Measurements from ENCODE around the gene PLCB2.

PLCB2 gene

GRCh38 chr15:40331637-40332036, 23.9 kb upstream of the PLCB2 start:
- H3K27ac ChIP-seq (ENCODE audit: insufficient read depth in 1 of 2, low read depth in 1 of 2, low read length in 2 of 2, poor library complexity in 1 of 2, severe bottlenecking in 2 of 2) = peak overlapping the region; percentile 9 to 50
- CTCF ChIA-PET = interaction anchor here (1.7 to 26.5 kb wide), 4 partner anchors 6 to 227 kb away, joined by 3 to 1099 read pairs (median 94); partner anchors contain the start of genes CCDC9B, INAFM2 and PLCB2
- H3K4me3 ChIP-seq (ENCODE audit: control insufficient read depth in 1 of 7, extremely low read depth in 1 of 7, insufficient read depth in 4 of 7, low read depth in 2 of 7, low read length in 6 of 7) = peak overlapping the region in 3 of 7 experiments; percentile 9 to 15 (median 14)
- WGBS (ENCODE audit: insufficient coverage) = 100% methylated on average over 6 of the region's 7 CpGs
- POLR2A ChIA-PET = interaction anchor here (0.6 to 1.7 kb wide), 2 partner anchors 9 to 25 kb away, joined by 3 to 7 read pairs; no protein-coding TSS in a partner anchor
- H3K4me1 ChIP-seq (ENCODE audit: control extremely low read depth in 1 of 4, control insufficient read depth in 4 of 4, insufficient read depth in 4 of 4, low read length in 3 of 4) = peaks cover 35 to 100% (median 100%) of the 10 kb centered on the region in 4 experiments
- no peak for DNase-seq
- peaks cover 0 to 27% (median 2%) of the 10 kb centered on the region in 4 experiments for H3K36me3 ChIP-seq (ENCODE audit: control insufficient read depth in 4 of 4, insufficient read depth in 4 of 4, low read length in 3 of 4)
- no peaks in the 10 kb centered on the region for H3K9me3 ChIP-seq (ENCODE audit: control extremely low read depth in 1 of 5, control insufficient read depth in 4 of 5, insufficient read depth in 2 of 5, low read depth in 1 of 5, low read length in 4 of 5)
- no peaks in the 10 kb centered on the region for H3K27me3 ChIP-seq (replicated peaks in 2 of 5; ENCODE audit: control insufficient read depth in 4 of 5, insufficient read depth in 5 of 5, low read length in 4 of 5)

DNA sequence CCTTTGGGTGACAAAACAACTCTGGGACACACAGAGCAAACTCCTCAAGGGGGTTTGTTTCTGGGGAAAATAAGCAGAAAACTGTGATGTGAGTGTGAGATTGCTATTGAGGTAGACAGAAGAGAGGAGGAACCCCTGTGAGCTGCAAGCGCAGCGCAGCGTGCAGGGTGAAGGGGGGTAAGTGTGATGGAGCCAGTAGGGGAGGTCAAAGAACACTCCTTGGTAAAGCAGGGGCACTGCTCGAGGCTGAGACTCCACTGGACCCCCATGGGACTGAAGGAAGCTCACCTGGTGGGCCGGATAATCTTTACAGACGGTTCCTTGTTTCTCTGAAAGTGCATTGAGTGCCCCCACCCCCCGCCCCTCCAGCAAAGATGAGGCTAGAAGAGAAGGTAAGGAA, 23.3 kb upstream of the PLCB2 start:
- peaks cover 0 to 34% (median 2%) of the 10 kb centered on the region in 4 experiments for H3K36me3 ChIP-seq (ENCODE audit: control insufficient read depth in 4 of 4, insufficient read depth in 4 of 4, low read length in 3 of 4)
- POLR2A ChIA-PET = no interaction called here
- no peaks in the 10 kb centered on the region for H3K27me3 ChIP-seq (replicated peaks in 2 of 5; ENCODE audit: control insufficient read depth in 4 of 5, insufficient read depth in 5 of 5, low read length in 4 of 5)
- H3K4me1 ChIP-seq (ENCODE audit: control extremely low read depth in 1 of 4, control insufficient read depth in 4 of 4, insufficient read depth in 4 of 4, low read length in 3 of 4) = peaks cover 39 to 100% (median 100%) of the 10 kb centered on the region in 4 experiments
- peak overlapping the region in 1 of 7 experiments; percentile 15 for H3K4me3 ChIP-seq (ENCODE audit: control insufficient read depth in 1 of 7, extremely low read depth in 1 of 7, insufficient read depth in 4 of 7, low read depth in 2 of 7, low read length in 6 of 7)
- H3K9me3 ChIP-seq (ENCODE audit: control extremely low read depth in 1 of 5, control insufficient read depth in 4 of 5, insufficient read depth in 2 of 5, low read depth in 1 of 5, low read length in 4 of 5) = no peaks in the 10 kb centered on the region
- CTCF ChIA-PET = interaction anchor here (1.5 to 26.5 kb wide), 5 partner anchors 7 to 226 kb away, joined by 3 to 1099 read pairs (median 14); partner anchors contain the start of genes CCDC9B, INAFM2 and PLCB2
- H3K27ac ChIP-seq (ENCODE audit: insufficient read depth in 1 of 2, low read depth in 1 of 2, low read length in 2 of 2, poor library complexity in 1 of 2, severe bottlenecking in 2 of 2) = peak overlapping the region; percentile 3 to 71
- WGBS (ENCODE audit: insufficient coverage) = 96% methylated on average over 6 of the region's 7 CpGs
- no peak for DNase-seq

DNA sequence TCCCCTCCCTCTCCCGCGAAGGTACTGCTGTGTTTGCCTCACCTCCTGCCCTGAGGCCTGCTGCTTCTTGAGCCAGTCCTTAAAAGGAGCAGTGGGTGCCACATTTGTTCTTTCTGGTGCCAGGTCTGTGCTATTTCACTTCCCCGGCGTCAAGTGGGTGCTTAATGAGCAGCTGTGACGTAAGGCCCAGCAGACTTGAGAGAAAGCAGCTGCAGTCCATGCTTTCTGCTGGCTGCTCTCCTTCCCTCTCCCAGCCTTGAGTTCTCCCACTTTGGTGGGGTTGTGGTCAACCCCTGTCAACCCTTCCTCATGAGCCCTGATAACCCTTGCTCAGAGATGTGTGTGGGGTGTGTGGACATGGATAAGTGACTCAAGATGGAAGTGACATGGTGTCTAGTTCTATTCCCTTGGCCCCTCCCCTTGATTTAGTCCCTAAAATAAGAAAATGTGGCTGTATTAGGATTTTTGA, 22.7 kb upstream of the PLCB2 start:
- CTCF ChIA-PET = interaction anchor here (1.5 to 26.5 kb wide), 4 partner anchors 7 to 38 kb away, joined by 3 to 1099 read pairs (median 94); partner anchors contain the start of genes CCDC9B, INAFM2 and PLCB2
- Histone ChIP-seq H3K9me3 (ENCODE audit: control extremely low read depth in 1 of 5, control insufficient read depth in 4 of 5, insufficient read depth in 2 of 5, low read depth in 1 of 5, low read length in 4 of 5) (no peaks in the 10 kb centered on the region), H3K36me3 (ENCODE audit: control insufficient read depth in 4 of 4, insufficient read depth in 4 of 4, low read length in 3 of 4) (peaks cover 0 to 40% (median 2%) of the 10 kb centered on the region in 4 experiments), H3K27ac (ENCODE audit: insufficient read depth in 1 of 2, low read depth in 1 of 2, low read length in 2 of 2, poor library complexity in 1 of 2, severe bottlenecking in 2 of 2) (peak overlapping the region in 1 of 2 experiments; percentile 71), H3K27me3 (replicated peaks in 2 of 5; ENCODE audit: control insufficient read depth in 4 of 5, insufficient read depth in 5 of 5, low read length in 4 of 5) (no peaks in the 10 kb centered on the region), H3K4me1 (ENCODE audit: control extremely low read depth in 1 of 4, control insufficient read depth in 4 of 4, insufficient read depth in 4 of 4, low read length in 3 of 4) (peaks cover 46 to 100% (median 100%) of the 10 kb centered on the region in 4 experiments), H3K4me3 (ENCODE audit: control insufficient read depth in 1 of 7, extremely low read depth in 1 of 7, insufficient read depth in 4 of 7, low read depth in 2 of 7, low read length in 6 of 7) (peak overlapping the region in 2 of 7 experiments; percentile 15 to 16)
- 60% methylated on average over 4 of the region's 5 CpGs for WGBS (ENCODE audit: insufficient coverage)
- POLR2A ChIA-PET = no interaction called here
- peak; percentile 36 to 76 (median 72) for DNase-seq

GRCh38 chr15:40329804-40330203, 22.1 kb upstream of the PLCB2 start:
- ChIA-PET POLR2A (no interaction called here), CTCF (interaction anchor here (1.5 to 26.5 kb wide), 5 partner anchors 8 to 51 kb away, joined by 3 to 1099 read pairs (median 5); partner anchors contain the start of genes CCDC9B, INAFM2 and PLCB2)
- H3K4me1 ChIP-seq (ENCODE audit: control extremely low read depth in 1 of 4, control insufficient read depth in 4 of 4, insufficient read depth in 4 of 4, low read length in 3 of 4) = peaks cover 49 to 100% (median 100%) of the 10 kb centered on the region in 4 experiments
- DNase-seq = no peak
- H3K4me3 ChIP-seq (ENCODE audit: control insufficient read depth in 1 of 7, extremely low read depth in 1 of 7, insufficient read depth in 4 of 7, low read depth in 2 of 7, low read length in 6 of 7) = no peak overlapping the region
- no peaks in the 10 kb centered on the region for H3K27me3 ChIP-seq (replicated peaks in 2 of 5; ENCODE audit: control insufficient read depth in 4 of 5, insufficient read depth in 5 of 5, low read length in 4 of 5)
- no peaks in the 10 kb centered on the region for H3K9me3 ChIP-seq (ENCODE audit: control extremely low read depth in 1 of 5, control insufficient read depth in 4 of 5, insufficient read depth in 2 of 5, low read depth in 1 of 5, low read length in 4 of 5)
- H3K36me3 ChIP-seq (ENCODE audit: control insufficient read depth in 4 of 4, insufficient read depth in 4 of 4, low read length in 3 of 4) = peaks cover 0 to 42% (median 2%) of the 10 kb centered on the region in 4 experiments
- 96% methylated on average over 7 of the region's 7 CpGs for WGBS (ENCODE audit: insufficient coverage)
- H3K27ac ChIP-seq (ENCODE audit: insufficient read depth in 1 of 2, low read depth in 1 of 2, low read length in 2 of 2, poor library complexity in 1 of 2, severe bottlenecking in 2 of 2) = peak overlapping the region in 1 of 2 experiments; percentile 47

DNA sequence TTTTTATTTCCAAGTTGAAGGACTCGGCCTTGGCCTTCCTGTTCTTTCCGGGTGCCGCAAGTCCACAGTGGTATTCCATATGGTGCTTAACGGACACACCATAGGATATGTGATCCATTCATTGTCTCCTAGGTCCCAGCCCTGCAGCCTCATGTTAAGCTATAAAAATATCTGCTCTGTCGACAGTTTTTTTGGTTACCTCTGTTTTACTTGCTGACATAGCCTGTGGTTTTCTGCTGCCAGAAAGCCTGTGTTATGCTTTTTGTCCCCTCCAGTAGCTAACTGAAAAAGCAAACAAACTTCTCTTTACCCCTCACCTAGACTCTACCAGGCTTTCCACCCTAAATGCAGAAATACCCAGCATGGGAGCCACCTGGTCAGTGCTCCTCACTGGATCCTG, 21.0 kb upstream of the PLCB2 start:
- Histone ChIP-seq H3K27me3 (replicated peaks in 2 of 5; ENCODE audit: control insufficient read depth in 4 of 5, insufficient read depth in 5 of 5, low read length in 4 of 5) (no peaks in the 10 kb centered on the region), H3K4me3 (ENCODE audit: control insufficient read depth in 1 of 7, extremely low read depth in 1 of 7, insufficient read depth in 4 of 7, low read depth in 2 of 7, low read length in 6 of 7) (peak overlapping the region in 4 of 7 experiments; percentile 12 to 42 (median 30)), H3K27ac (ENCODE audit: insufficient read depth in 1 of 2, low read depth in 1 of 2, low read length in 2 of 2, poor library complexity in 1 of 2, severe bottlenecking in 2 of 2) (peak overlapping the region; percentile 35 to 57), H3K9me3 (ENCODE audit: control extremely low read depth in 1 of 5, control insufficient read depth in 4 of 5, insufficient read depth in 2 of 5, low read depth in 1 of 5, low read length in 4 of 5) (no peaks in the 10 kb centered on the region), H3K4me1 (ENCODE audit: control extremely low read depth in 1 of 4, control insufficient read depth in 4 of 4, insufficient read depth in 4 of 4, low read length in 3 of 4) (peaks cover 49 to 97% (median 95%) of the 10 kb centered on the region in 4 experiments), H3K36me3 (ENCODE audit: control insufficient read depth in 4 of 4, insufficient read depth in 4 of 4, low read length in 3 of 4) (peaks cover 0 to 42% (median 2%) of the 10 kb centered on the region in 4 experiments)
- peak in 2 of 3 donors; percentile 36 to 47 for DNase-seq
- ChIA-PET CTCF (interaction anchor here (1.2 to 26.5 kb wide), 9 partner anchors 9 to 223 kb away, joined by 3 to 1099 read pairs (median 4); partner anchors contain the start of genes CCDC9B, INAFM2 and PLCB2), POLR2A (interaction anchor here (0.5 kb wide), 1 partner anchor 24 kb away, joined by 5 read pairs; no protein-coding TSS in a partner anchor)
- WGBS (ENCODE audit: insufficient coverage) = 42% methylated on average over 4 of the region's 5 CpGs

GRCh38 chr15:40328176-40328575, 20.4 kb upstream of the PLCB2 start:
- H3K36me3 ChIP-seq (ENCODE audit: control insufficient read depth in 4 of 4, insufficient read depth in 4 of 4, low read length in 3 of 4) = peaks cover 0 to 42% (median 2%) of the 10 kb centered on the region in 4 experiments
- no peak for DNase-seq
- peak overlapping the region in 4 of 7 experiments; percentile 12 to 42 (median 30) for H3K4me3 ChIP-seq (ENCODE audit: control insufficient read depth in 1 of 7, extremely low read depth in 1 of 7, insufficient read depth in 4 of 7, low read depth in 2 of 7, low read length in 6 of 7)
- 49% methylated on average over 3 of the region's 3 CpGs for WGBS (ENCODE audit: insufficient coverage)
- H3K27me3 ChIP-seq (replicated peaks in 2 of 5; ENCODE audit: control insufficient read depth in 4 of 5, insufficient read depth in 5 of 5, low read length in 4 of 5) = no peaks in the 10 kb centered on the region
- CTCF ChIA-PET = interaction anchor here (0.7 to 26.5 kb wide), 8 partner anchors 9 to 90 kb away, joined by 3 to 1099 read pairs (median 4); partner anchors contain the start of genes CCDC9B, INAFM2 and PLCB2
- POLR2A ChIA-PET = interaction anchor here (1.5 kb wide), 1 partner anchor 8 kb away, joined by 8 read pairs; no protein-coding TSS in a partner anchor
- peaks cover 49 to 92% (median 89%) of the 10 kb centered on the region in 4 experiments for H3K4me1 ChIP-seq (ENCODE audit: control extremely low read depth in 1 of 4, control insufficient read depth in 4 of 4, insufficient read depth in 4 of 4, low read length in 3 of 4)
- no peaks in the 10 kb centered on the region for H3K9me3 ChIP-seq (ENCODE audit: control extremely low read depth in 1 of 5, control insufficient read depth in 4 of 5, insufficient read depth in 2 of 5, low read depth in 1 of 5, low read length in 4 of 5)
- H3K27ac ChIP-seq (ENCODE audit: insufficient read depth in 1 of 2, low read depth in 1 of 2, low read length in 2 of 2, poor library complexity in 1 of 2, severe bottlenecking in 2 of 2) = peak overlapping the region; percentile 35 to 57
